Lower leg skin (tissue), 3 donors: Measurements from ENCODE around the gene IL1RAPL1.

Experiments used
- CTCF ChIP-seq, 3 donors: fragments of 450-650 bp; IDR thresholded peaks; one replicate each; pipeline ENCODE4 v1.5.1; 2016; ENCODE audit warnings: antibody characterized with exemption in 3 of 3, mild to moderate bottlenecking in 3 of 3, moderate library complexity in 2 of 3
- POLR2A ChIP-seq, 2 donors: fragments of 450-650 bp; IDR thresholded peaks; one replicate each; pipeline ENCODE4 v1.6.1; 2016 to 2017; ENCODE audit warnings: antibody characterized with exemption in 2 of 2, mild to moderate bottlenecking in 1 of 2, moderate library complexity in 1 of 2

DNA sequence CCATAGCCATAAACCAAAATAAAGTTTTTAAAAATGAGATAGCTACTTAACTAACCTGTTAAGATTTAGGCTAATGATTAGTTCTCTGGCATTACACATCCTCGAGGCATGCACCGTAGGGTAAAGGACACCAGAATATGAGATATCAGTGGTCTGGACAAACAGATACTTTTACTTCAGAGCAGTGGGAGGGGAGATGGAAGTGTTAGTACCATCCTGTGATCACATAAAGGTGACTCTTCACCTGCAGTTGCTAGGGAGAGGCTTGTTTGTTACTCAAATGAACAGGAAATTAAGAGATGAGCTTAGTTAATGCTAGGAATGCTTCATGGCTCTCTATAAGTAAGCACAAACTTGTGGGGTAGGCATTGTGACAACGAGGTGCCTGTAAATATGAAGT lies 1003.7 kb downstream of the IL1RAPL1 start:
- no peak for TF ChIP-seq CTCF (IDR thresholded peaks at IDR 0.05)
- no peak for TF ChIP-seq POLR2A (IDR thresholded peaks at IDR 0.05)
